HG03064 (cell line): Measurements from ENCODE around the gene INPP5K.
A peak's percentile ranks its signal among the peaks of the same experiment; 100 is the strongest.
"Not testable (repeated sequence)": the region's sequence is repeated elsewhere in the genome, so short reads cannot be mapped to it uniquely, and the experiment has no call there.

Experiments
- ATAC-seq: cut with Tn5 transposase; IDR thresholded peaks from one replicate; pipeline ENCODE4 v1.9.1; 2021; ENCODE audit warnings: low read depth; ENCODE audit not compliant: unreplicated experiment

Gene INPP5K

DNA sequence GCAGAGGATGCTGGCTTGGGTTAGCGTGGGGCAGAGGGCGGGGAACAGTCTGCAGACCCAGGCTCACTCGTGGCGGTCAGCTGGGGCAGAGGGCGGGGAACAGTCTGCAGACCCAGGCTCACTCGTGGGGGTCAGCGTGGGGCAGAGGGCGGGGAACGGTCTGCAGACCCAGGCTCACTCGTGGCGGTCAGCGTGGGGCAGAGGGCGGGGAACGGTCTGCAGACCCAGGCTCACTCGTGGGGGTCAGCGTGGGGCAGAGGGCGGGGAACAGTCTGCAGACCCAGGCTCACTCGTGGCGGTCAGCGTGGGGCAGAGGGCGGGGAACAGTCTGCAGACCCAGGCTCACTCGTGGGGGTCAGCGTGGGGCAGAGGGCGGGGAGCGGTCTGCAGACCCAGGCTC is 7.7 kb downstream of the INPP5K start:
- ATAC-seq: not testable (repeated sequence)

DNA sequence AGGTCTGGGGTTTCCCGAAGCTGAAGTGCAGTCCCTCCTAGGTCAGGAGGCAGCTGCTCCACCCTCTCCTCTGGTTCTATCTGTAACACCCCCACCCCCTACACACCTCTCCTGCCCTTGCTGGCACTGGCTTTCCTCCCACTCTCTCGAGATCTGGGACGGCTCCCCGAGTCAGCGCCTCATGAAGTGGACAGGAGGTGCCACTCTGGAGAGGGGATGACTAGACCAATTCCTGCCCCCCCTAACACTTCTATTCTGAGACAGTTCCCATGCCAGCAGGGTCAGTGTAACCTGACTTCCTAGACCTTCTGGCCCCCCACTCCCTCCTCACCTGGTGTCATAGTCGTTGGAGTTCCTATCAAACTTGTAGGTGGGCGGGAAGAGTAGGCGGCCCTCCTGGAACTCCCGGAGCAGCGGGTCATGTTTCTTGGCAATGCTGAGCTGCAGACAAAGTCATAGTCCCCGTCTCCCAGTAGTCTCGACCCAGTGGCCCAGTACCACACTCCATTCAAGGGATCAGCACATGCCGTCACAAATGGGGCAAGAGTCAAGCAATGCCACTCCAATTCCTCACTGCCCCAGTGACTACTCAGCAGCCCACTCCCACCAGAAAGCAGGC is 9.7 kb downstream of the INPP5K start:
- no peak for ATAC-seq

DNA sequence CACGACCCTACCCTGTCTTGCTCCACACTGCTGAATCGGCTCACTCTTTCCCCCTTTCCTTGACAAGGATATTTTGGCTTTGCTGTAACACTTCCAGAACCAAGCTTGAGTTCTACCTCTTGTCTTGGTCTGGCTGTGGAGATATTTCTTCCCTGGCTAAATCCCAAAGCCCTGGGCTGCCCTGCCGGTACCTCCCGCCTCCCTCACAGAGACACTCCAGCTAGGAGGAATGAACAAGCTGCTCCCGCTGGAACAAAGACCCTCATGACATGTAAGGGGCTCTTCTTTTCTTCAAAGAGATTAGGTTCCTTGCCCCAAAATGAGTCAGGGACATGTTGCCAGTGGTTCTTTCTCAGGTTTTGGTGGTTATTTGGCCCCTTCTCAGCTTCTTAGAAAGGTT is 10.8 kb downstream of the INPP5K start:
- no peak for ATAC-seq

DNA sequence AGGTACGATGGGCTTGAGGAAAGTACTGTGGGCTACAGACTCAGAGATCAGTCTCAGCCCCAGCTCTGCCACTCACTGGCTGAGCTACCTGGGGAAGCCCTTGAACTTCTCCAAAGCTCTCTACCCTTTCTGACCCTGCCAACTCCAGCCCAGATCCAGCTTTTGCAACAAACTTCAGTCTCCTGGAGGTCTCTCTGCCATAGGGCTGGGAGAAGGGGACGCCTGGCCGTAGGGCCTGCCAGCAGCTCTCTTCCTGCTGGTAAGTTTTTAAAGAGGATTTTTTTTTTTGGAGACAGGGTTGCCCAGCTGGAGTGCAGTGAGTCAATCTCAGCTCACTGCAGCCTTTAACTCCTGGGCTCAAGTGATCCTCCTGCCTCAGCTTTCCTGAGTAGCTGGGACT is 11.5 kb downstream of the INPP5K start:
- no peak for ATAC-seq

DNA sequence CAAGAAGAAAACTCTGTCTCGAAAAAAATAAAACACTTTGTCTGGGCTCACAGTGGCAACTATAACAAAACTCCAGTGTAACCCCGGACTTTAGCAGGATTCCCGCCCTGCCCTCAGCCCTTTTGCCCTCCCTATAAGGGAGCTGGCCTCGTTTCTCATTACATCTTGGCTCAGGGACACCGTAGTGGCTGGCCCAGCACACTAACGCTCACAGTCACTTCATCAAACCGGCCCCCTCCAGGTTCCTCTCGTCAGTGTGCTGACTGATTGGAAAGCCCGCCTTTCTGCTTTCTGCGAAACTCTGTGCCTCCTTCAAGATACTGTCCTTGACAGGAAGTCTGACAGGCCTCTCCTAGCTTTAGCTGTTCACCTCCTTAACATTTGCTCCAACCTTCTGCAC is 12.7 kb downstream of the INPP5K start:
- ATAC-seq: no peak

DNA sequence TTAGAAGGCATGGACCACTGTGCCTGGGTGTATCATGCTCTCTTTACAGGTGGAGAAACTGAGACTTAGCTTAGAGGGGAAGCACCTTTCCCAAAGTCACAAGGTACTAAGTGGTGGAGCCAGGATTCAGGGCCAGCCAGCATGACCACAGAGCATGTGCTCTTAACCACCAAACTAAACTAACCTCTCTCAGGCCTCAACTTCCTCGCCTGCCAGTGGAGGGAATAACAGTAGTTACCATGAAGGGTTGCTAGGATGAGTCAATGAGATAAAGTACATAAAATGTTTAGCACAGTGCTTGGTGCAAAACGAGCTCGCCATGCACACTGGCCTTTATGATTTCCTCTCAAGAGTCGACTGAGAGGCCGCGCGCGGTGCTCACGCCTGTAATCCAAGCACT is 17.5 kb downstream of the INPP5K start:
- ATAC-seq: no peak

DNA sequence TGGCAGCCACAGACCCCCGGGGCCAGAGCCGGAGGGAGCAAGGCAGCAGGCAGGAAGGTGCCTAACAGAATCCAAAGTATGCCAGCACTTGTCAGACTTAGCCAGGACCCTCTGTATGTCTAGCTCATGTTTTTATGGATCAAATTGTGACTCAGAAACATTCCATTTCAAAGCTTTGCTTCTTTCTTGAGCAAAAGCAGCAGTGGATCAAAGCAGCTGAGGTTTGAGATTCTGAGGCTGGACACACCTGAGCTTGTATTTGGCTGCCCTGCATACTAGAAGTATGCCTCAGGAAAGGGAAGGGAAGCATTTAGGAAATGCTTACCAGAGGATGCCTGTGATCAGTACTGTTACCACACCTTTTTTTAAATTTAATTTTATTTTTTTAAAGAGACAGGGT is 18.2 kb downstream of the INPP5K start:
- no peak for ATAC-seq

DNA sequence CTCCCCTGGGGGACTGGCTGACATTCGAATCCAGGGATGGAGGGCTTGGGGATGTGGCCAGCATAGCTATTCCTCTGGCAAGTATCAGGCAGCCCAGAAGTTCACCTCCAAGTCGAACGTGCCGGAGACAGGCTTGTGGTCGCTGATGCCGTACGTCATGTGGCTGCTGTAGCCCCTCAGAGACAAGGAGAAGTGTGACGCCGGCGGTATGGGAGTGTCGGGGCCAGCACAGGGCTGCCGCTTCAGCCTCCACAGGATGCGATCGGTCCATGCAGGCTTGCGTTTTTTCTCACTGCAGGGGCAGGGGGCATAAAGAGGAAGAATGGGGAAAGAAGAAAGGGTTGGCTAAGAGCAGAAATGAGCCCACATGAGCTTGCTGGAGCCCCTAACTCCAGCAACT is 18.6 kb downstream of the INPP5K start:
- ATAC-seq: no peak

DNA sequence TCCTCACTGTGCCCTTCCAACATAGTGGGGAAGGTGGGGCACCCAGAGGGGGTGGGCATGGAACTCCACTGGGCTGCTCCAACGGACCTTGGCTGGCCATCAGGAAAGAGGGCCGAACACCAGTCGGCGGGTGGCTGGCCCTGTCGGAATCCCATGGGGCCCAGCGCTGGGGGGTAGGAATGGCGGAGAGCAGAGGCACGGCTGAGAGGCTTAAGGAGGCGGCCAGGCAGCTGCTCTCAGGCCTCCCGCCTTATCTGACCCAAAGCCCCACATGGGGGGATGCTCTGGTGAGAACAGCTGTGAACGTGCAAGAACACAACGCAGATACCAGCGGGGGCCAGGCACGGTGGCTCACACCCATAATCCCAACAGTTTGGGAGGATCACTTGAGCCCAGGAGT is 19.5 kb downstream of the INPP5K start:
- no peak for ATAC-seq

DNA sequence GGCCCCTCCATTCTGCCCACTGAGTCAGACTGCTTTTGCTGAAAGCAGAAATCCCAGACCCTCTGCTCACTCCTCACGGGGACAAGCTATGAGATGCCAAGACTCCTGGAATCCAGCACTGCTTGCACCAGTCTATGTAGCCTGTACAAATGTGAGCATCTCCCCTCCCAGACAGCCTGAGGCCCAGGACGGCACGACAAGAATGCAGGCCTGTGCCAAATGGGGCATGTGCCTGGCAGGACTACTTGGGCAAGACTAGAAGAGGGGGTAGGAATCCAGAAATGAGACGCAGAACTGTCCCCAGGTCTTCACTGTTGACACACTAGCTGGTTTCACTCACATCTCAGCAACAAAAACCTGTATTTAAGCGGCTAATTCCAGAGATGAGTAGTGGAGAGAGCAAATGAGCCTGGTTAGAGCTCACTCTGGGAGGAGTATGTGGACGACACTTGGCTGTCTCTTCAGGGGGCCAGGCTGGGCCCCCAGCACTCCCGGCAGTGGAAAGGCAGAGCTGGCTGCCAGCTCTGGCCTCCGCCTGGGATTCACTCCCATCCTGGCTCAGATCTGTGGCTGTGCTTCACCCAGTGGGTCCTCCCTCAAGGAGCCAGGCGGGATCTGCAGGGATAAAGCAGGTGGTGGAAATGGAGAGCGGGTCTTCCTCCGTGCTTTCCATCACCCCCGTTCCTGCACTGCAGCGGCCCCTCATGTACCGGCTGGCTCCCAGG is 21.0 kb downstream of the INPP5K start:
- ATAC-seq: no peak

DNA sequence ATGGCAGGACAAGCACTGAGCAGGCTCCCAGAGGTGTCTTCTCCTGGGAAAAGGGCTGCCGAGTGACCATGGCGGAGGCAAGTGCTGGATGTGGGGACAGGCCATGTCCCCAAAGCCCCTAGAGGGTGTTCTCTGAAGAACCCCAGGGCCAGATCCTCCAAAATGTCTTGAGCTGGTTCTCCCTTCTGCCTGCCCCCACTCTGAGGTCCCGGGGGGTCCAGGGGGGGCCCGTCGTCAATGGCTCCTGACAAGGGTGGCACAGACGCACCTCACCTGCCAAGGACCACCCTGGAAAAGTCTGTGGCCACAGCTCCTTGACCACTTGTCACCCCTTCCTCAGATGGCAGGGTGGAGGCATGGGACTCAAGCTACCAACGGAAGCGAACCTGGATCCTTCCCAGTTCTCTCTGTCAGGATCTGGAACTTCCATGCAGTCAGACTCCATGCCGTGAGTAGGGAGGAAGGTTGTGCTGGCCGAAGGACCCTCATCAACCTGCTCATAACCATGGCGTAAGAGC is 21.6 kb downstream of the INPP5K start:
- no peak for ATAC-seq

DNA sequence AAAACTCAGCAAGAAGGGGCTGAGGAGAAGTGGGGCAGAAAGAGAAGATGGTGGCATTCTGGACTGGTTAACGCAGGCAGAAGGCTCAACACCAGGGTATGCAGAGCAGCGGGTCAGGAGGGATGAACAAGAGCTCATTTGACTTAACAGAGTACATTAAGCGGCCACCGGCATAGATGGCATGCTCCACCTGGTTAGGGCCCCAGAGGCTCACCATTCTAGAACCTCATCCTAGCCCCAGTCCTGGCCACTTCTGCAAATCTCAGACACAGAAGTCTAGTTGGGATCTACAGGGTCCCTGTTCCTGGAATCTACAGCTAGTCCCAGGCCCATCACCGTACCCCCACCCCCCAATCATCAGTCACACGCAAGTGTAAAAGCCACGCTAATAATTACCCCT is 22.2 kb downstream of the INPP5K start:
- ATAC-seq: no peak

DNA sequence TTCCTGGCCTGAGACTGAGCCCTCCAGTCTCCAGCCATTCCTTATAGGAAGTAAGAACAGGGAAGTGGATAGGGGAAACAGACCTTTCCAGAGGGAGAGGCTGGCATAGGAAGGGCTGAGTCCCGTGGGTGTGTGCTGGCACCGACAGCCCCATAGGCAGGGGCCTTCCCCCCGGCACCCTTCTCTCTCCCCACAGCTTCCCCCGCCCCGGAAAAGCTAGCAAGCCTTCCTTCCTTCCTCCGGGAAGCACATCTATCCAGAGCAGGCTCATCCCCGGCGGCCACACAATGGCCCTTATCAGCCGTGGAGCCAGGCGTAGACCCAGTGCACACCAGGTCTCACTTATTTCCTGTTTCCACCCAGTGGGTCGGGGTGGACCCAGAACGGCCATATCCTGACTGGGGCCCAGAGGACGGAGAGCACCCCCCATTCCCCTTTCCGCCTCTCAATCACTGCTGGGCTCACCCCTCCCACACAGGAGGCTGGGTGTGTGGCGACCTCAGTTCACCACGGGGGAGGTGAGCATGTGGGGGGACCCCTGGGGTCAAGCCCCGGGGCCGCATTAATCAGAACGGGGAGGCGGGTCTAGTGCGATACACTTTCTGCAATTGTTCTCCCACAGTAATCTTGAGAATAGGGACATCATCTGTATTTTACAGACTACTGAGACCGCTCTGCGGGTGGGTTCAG is 23.0 kb downstream of the INPP5K start:
- no peak for ATAC-seq

DNA sequence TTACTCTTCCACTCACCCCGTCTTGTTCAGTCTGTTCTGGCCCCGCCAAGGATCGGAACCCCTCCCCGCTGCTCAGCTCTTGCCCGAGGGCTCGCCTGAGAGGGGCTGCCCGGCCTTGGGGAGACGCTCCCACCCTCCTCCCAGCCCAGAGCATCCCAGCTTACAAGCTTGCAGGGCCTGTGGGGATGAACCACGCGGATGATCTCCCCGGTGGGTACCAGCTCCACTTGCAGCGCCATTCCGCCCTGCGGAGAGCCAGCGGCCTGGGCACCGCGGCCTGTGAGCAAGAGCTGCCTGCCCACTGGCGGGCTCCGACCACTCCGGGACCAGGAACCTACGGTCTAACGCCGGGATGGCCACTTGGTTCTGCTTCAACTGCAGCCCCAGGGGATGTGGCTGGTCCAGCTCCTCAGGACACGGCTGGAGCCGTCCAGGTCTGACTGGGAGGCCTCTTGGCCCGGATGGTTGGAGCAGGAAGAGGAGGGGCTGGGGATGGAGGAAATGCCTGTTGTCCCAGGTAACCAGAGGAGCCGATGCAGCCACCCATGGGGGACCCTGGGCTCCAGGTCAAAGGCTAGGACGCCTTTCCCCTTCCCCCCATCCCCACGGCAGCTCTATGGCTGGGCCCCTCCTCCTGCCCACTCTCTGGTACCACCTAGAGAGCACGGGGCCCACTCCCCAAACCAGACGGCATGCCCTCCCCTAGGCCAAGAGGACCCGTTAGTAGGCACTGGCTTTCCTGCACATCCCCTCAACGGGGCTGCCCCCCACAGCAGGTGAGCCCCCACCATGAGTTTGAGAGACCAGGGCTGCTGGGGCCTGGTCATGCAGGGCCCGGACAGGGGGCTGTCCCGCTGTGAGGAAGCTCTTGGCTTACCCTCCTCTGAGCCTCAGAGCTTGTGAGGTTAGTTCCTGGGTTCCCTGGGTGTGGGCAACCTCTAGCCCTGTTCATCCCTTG is 23.9 kb downstream of the INPP5K start, which contains the start of gene MYO1C:
Gene MYO1C (minus strand): TSS at position 438 of the 958 bp plus-strand sequence. CDS start 199 bp downstream, at position 239.
- no peak for ATAC-seq

DNA sequence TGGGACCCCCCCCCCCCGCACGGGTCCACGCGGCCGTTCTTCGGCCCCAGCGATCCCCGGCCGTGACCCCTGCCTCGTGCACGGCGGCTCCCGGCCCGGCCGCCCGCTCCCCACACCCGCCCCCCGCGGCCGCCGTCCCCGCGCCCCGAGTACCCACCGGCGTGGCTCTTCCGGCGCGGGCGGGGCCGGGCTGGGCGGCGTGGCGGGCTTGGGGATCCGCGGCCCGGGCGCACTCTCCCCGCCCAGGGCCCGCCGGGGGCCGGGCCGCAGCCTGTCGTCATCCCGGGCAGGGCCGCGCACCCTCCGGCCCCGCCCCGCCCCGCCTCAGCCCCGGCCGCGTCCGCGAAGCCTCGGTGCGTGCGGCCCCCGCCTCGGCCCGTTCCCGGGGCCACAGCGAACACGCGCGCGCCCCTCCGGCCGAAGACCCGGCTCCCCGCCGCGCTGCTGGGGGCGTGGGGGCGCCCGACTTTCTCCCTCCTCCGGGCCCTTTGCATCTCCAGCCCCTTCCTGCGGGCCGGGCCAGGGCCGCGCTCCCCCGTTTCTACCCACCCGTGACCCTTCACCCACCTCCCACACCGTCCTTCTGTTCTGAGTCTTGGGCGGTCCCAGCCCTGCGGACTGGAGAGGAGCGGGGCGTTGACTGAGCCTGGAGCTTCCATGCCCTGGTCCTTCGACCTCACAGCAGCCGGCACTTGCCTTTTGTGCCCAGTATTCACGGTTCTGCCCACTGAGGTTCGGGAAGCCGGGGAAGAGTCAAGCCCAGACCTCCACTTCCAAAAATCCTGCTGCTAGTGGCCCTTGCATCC is 24.8 kb downstream of the INPP5K start:
- ATAC-seq: no peak

DNA sequence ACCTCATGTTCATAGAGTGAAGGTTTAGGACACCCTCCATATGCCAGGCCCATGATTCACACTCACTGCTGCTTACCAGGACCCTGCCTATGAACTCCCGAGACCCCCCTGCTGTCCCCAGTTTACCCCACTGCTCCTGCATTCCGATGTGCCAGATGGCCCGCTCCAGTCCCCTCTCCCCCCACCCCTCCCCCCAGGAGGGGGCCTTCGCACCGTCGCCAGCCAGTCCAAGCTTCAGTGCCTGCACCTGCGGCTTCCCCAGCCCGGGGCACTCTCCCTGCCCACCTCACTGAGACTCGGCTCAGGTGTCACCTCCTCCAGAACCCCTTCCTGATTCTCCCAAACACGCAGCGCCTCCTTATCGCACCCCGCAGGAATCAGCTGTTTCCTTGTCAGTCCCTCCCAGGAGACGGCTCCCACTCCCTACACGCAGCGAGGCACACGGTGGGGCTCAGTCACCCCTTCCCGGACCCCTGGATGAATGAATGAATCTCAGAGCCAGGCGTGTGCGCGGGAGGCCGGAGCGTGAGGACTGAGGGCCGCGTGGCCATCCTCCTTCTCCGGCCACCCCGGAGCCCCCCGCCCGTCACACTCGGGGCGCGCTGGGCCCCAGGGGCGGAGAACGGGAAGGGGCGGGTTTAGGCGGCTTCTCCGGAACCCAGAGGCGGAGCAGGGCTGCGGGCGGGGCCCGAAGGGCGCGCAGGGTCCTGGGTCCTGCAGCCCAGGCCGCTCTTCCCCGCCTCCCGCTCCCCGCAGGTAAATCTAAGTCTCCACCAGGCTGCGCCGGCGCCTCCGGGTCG is 25.6 kb downstream of the INPP5K start:
- ATAC-seq: peak; percentile 55

DNA sequence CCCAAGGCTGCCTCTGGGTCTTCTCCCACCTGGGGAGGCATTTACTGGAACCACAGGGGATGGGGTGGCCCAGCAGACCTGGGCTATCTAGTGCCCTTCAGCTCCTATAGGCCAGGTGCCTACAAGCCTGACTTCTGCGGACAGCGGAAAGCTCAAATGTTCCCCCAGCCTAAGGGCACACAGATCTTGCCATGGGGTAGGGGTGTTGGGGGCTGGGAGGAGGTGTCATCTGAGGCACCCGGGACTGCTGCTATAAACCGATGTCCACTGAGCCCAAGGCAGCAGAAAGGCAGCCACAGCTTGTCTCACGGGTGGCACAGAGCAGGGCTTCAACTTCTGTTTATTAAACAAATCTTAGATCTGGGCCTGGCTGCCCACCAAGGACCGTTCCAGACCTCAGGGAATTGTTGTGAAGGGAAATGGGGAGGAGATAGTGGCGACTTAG is 27.6 kb downstream of the INPP5K start:
- no peak for ATAC-seq

DNA sequence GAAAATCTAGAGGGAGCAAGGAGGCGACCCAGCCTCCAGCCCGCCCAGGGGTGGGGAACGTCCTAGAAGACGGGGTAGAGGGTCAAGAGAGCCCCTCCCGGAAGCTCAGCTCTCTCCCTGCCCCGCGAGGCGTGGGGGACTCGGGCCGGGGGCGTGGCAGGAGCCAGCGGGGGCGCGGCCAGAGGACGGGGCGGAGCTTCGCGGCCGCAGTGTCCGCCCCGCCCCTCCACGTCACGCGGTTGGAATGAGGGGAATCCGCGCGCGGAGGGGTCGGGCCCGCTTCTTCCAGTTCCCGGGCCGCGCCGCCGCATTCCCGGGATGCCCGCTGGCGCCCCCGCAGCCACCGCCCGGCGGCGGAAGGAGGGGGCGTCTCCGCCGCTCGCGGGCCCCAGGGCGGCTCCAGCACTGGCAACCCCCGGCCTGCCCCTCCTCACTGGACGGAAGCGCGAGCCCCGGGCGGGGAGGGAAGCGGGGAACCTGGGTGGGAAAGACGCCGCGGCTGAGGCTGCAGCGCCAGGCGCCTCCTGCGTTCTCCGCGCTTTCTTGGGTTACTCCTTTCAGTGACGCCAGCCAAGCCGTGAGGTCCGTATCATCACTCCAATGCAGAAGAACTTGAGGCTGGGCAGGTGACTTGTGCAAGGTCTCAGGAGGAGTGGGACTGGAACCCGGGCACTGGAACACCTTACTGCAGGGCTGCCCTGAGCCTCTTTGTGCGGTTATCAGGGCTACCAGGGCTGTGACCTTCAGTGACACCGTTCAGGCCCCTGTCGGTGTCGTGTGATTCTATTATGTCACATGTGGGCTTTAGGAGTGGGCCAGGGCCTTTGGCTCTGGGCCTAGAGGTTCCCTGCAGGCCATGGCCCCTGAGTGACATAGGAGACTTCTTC is 28.2 kb downstream of the INPP5K start:
- no peak for ATAC-seq
